GM21423 (cell line): ENCODE data around the gene METTL22.

Experiments used
- ATAC-seq: cut with Tn5 transposase; IDR thresholded peaks from one replicate; pipeline ENCODE4 v1.9.1; 2021; ENCODE audit warnings: mild to moderate bottlenecking, moderate library complexity; ENCODE audit not compliant: unreplicated experiment

The METTL22 gene

DNA sequence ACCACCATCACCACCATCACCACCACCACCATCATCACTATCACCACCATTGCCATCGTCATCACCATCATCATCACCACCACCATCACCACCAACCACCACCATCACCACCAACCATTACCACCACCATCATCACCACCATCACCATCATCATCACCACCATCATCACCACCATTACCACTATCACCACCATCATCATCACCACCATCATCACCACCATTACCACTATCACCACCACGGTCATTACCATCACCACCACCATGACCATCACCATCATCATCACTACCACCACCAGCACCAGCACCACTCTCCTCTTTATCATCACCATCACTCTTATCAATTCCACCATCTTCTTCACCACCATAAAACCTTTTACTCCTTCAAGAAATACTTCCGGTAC, 30.0 kb upstream of the METTL22 start:
- ATAC-seq, result no peak

GRCh38 chr16:8594149-8594666, 27.3 kb upstream of the METTL22 start:
- ATAC-seq, result no peak

DNA sequence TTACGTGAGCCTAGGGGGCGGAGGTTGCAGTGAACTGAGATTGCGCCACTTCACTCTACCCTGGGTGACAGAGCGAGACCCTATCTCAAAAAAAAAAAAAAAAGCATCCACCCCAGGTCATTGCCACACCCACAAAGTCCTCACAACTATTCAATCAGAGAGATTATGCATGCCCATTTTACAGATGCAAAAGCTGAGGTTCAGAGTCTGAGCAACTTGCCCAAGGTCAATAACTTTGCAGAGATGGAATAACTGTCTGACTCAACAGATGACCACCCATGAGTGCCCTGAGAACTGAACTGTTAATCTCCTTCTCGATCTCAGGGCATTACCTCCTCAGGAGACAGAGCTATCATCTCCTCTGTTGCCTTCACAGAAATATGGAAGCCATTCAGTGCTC, 25.7 kb upstream of the METTL22 start:
- ATAC-seq, result no peak

- no peak for ATAC-seq
These were observed 24.9 kb upstream of the METTL22 start for GRCh38 chr16:8596581-8596980.

GRCh38 chr16:8600144-8600775, 21.2 kb upstream of the METTL22 start:
- ATAC-seq, result no peak

DNA sequence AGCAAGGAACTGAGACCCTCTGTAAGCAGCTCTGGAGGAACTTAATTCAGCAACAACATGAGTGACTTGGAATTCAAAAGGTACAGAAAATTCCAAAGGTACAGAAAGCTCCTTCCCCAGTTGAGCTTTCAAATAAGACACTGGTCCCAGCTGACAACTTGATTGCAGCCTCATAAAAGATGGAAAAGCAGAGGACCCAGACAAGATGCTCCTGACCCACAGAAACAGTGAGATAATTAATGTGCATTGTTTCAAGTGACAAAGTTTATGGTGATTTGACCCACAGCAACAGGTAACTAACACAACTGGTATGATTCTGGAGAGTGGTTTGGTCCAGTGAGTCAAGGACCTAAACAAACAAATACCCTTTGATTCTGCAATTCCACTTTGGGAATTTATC, 15.9 kb upstream of the METTL22 start:
- no peak for ATAC-seq

DNA sequence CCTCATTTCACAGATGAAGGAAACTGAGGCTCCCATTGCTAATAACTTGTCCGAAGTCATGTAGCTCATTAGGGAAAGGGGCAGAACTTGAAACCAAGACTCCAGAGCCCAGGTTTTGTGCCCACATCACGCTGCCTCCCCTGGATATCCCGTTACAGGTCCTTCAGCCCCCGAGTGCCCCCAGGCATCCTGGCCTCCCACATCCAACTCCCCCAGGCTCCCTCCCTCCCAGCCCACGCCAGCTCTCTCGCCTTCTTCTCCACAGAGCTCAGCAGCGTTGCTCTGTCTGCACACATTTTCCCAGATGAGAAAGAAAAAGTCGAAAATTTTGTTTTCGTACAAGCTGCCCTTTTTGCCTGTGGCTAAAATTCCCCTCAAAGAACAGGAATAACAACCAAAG, 14.3 kb upstream of the METTL22 start:
- no peak for ATAC-seq

- ATAC-seq, result no peak
These were observed 10.4 kb upstream of the METTL22 start for GRCh38 chr16:8611122-8611521.

- no peak for ATAC-seq
These were observed 9.5 kb upstream of the METTL22 start for GRCh38 chr16:8611886-8612600.

DNA sequence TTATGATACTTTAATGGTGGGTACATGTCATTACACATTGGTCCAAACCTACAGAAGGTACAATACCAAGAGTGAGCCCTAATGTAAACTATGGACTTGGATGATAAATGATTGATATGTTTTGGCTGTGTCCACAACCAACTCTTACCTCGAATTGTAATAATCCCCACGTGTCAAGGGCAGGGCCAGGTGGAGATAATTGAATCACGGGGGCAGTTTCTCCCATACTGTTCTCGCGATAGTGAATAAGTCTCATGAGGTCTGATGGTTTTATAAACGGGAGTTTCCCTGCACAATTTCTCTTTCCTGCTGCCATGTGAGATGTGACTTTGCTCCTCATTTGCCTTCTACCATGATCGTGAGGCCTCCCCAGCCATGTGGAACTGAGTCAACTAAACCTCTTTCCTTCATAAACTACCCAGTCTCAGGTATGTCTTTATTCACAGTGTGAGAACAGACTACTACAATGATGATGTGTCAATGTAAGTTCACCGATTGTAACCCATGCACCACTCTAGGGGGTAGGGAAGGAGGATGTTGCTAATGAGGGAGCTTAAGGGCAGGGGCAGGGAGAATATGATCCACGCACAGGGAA, 7.0 kb upstream of the METTL22 start:
- ATAC-seq, result no peak

DNA sequence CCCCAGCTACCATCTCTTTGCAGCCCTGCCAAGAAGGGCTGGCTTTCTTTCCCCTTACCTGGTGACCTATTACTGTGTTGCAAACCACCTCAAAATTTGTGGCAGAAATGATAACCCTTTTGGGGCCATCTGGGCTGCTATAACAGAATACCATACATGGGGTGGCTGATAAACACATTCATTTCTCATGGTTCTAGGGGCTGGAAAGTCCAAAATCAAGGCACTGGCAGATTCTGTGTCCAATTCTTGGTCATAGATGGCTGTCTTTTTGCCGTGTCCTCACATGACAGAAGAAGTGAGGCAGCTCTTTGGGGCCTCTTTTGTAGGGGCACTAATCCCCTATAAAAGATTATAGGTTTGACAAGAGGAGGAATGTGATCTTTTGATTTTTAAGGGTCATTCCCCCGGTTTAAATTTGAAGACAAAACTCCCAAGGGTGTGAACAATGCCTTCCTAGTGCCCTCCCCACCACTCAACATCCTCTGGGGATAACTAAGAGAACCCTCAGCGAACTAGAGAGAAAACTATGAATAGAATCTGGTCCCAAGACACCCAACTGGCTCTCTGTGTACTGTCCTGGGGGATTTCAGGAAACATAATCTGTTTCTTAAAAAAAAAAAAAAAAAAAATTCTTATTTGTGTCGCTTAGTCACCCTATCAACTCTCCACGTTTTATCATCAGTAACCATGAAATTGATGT, 1.7 kb upstream of the METTL22 start:
- no peak for ATAC-seq

DNA sequence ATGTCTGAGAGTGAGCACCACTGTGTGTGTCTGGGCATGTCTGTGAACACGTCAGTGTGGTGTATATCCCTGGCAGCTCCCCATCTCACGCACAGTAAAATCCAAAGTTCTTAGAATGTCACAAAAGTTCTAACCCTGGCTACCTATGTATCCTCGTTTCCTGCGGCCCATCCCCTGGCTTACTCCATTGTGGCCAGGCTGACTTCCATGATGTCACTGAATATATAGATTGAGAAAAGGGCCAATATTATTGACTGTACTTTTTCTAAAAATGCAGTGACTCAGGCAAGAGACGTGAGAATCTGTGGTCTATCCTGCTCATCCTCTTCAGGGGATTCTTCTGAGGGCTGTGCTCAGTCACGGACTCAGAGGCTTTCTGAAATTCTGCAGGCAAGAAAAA, 963 bp upstream of the METTL22 start:
- no peak for ATAC-seq

DNA sequence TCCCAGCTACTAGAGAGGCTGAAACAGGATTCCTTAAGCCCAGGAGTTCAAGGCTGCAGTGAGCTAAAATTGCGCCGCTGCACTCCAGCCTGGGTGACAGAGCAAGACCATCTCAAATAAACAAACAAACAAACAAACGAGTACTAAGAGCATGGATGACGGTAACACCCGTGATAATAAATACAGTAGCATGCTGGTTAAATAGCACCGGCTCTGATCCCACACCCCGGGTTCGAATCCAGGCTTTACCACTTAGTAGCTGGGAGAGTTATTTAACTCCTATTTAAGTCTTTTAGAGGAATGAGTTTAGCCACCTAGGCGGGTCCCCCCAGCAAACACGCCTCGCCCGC, 301 bp upstream of the METTL22 start:
- ATAC-seq, result no peak

DNA sequence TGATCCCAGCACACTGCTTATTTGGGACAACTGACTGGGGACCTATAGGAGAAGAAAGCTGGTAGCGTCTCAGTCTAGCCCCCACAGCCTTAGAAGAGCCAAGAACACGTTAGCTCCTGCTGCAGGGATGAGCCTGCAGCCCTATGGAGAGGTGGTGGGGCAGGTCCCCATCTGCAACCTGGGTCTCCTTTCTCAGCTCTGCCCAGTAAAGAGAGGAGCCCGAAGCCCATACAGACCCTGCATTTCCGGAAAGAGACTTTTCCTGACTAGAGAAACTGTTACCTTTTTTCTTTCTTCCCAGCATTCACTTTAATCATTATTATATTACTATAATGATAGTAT, 788 bp downstream of the METTL22 start:
- no peak for ATAC-seq

- ATAC-seq, result no peak
These were observed 2.1 kb downstream of the METTL22 start for GRCh38 chr16:8623634-8624033.

DNA sequence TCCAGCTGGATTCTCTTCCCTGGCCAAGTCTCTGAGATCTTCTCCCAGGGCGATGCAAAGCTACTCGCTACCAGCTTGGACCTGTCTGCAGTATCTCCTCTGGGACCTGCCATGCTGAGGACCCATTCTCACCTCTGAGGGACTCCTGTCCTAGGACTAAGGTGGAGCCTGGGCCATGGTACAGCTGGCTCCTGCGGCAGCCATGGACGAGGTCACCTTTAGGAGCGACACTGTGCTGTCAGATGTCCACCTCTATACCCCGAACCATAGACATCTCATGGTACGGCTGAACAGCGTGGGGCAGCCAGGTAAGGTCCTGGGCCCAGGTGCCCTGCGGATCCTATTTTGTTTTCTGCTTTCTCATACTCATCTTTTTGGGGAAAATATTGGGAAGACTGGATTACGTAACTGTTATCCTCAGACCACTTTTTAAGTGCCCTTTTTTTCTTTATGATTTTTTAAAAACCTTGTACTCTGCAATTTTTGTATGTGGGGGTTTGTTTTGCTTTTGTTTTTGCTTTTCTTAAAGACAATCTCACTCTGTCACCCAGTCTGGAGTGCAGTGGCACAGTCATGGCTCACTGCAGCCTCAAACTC, 4.1 kb downstream of the METTL22 start:
- ATAC-seq, result no peak

GRCh38 chr16:8626946-8627345, 5.4 kb downstream of the METTL22 start:
- ATAC-seq, result no peak

DNA sequence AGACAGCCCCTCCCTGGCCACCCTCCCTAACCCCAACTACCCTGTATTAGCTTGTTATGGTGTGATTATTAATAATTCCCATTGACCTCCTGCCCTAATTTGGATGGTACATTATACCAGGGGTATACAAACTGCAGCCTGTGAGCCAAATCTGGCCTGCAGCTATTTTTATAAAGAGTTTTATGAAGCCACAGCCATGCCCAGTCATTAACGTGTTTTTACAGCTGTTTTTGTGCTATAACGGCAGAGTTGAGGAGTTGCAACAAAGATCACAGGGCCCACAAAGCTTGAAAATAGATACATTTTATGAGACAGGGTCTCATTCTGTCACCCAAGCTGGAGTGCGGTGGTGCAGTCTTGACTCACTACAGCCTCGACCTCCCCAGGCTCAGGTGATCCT, 6.0 kb downstream of the METTL22 start:
- ATAC-seq, result no peak

GRCh38 chr16:8628981-8629725, 7.7 kb downstream of the METTL22 start:
- no peak for ATAC-seq

DNA sequence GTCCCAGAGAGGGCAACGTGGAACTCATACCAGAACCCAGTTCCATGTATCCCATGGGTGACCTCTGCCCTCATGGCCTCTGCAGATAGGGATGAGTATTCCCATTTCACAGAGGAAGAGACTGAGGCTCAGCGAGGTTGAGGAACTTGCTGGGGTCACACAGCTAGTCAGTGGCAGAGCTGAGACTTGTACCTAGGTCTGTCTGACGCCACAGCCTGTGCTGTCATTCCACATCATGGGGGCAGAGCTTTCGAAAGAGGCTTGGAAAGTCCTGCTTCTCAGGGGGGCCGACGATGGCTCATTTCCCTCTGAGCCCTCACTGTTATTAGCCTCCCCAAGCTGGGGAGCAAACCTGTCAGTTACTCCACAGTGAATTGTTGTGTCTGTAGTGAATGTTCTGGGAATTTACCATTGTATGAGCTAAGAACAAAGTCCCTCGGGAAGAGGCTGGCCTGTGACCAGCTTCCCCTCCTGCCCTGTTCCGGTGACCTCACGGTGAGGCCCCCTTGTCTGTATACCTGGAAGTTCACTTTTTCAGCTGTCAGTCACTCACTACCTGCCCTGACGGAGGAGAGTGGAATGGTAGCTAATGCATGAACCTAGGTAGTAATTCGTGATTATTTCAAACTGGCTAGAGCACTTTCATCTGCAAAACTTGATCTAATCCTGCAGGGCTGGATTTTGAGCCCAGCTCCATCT, 8.9 kb downstream of the METTL22 start:
- ATAC-seq, result no peak
